GM19240 (cell line): ENCODE results near the gene ELAPOR1.

Experiments
- DNase-seq: peaks from one replicate; pipeline ENCODE4 v3.0.0; 2011; ENCODE audit warnings: low spot score; ENCODE audit not compliant: insufficient read length

The ELAPOR1 gene

GRCh38 chr1:109094871-109095270, 19.0 kb upstream of the ELAPOR1 start:
- DNase-seq: no peak

- DNase-seq: no peak
Observed at GRCh38 chr1:109095631-109096030, 18.3 kb upstream of the ELAPOR1 start.

- DNase-seq: no peak
Observed at GRCh38 chr1:109096120-109096519, 17.8 kb upstream of the ELAPOR1 start.

- DNase-seq: peak; percentile 73
Observed at GRCh38 chr1:109099938-109100773, 13.8 kb upstream of the ELAPOR1 start.

- DNase-seq: no peak
Observed at GRCh38 chr1:109104364-109105151, 9.4 kb upstream of the ELAPOR1 start.

GRCh38 chr1:109105881-109106280, 8.0 kb upstream of the ELAPOR1 start:
- DNase-seq: no peak

- no peak for DNase-seq
Observed at GRCh38 chr1:109107785-109108184, 6.1 kb upstream of the ELAPOR1 start.

GRCh38 chr1:109109906-109110305, 4.0 kb upstream of the ELAPOR1 start:
- no peak for DNase-seq

GRCh38 chr1:109111386-109112055, 2.4 kb upstream of the ELAPOR1 start:
- no peak for DNase-seq

GRCh38 chr1:109112056-109112651, 1.8 kb upstream of the ELAPOR1 start:
- DNase-seq: no peak

GRCh38 chr1:109112652-109113285, 1.1 kb upstream of the ELAPOR1 start:
- DNase-seq: peak; percentile 45

GRCh38 chr1:109114342-109114674, 393 bp downstream of the ELAPOR1 start:
- DNase-seq: no peak

GRCh38 chr1:109115685-109116084, 1.8 kb downstream of the ELAPOR1 start:
- DNase-seq: no peak

GRCh38 chr1:109116286-109116685, 2.4 kb downstream of the ELAPOR1 start:
- DNase-seq: no peak

GRCh38 chr1:109118089-109118488, 4.2 kb downstream of the ELAPOR1 start:
- DNase-seq: no peak

- no peak for DNase-seq
Observed at GRCh38 chr1:109120356-109120755, 6.4 kb downstream of the ELAPOR1 start.

GRCh38 chr1:109131059-109131458, 17.1 kb downstream of the ELAPOR1 start:
- DNase-seq: no peak

- no peak for DNase-seq
Observed at GRCh38 chr1:109131800-109132199, 17.9 kb downstream of the ELAPOR1 start.

GRCh38 chr1:109133002-109133706, 19.2 kb downstream of the ELAPOR1 start:
- no peak for DNase-seq

GRCh38 chr1:109133815-109134214, 19.9 kb downstream of the ELAPOR1 start:
- no peak for DNase-seq

- no peak for DNase-seq
Observed at GRCh38 chr1:109134423-109134822, 20.5 kb downstream of the ELAPOR1 start.
